ENCODE measurements around the gene RELL2.

The RELL2 gene

DNA sequence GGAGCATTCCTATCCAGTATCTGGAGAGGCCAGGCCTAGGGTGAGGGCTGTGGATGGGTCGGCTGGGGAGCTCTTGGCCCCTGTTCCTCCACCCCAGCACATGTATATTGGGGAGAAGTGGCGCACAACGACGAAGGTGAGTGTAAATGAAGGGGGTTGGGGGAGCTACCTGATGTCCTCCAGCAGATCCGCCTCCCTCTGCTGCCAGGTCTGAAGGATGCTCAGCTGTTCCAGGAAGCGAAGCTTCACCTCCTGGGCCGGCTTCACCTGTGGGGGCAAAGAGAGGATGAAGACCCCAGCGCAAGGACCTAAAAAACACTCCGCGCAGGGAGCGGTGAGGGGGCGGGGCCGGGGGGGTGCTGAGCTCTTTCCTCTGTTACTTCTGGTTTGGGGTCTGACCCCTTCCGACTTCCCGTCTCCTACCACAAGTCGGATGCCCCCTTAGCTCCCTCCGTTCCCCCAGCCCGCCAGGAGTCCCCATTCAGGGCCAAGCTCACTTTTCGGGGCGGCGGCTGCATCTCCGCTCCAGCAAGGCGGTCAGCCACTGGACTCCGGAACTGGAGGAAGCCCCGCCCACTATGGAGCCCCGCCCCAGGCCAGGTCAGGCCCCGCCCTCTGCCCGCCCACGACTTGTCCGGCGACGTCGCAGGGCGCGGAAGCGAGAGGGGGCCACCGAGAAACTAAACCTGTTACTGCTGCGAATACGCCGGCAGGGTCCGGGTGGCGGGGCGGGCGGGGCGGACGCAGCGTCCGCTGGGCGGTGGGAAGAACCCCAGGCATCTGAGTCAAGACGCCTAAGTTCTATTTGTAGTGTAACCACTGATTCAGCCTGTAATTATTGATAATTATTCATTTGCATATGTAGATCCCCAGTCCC is 14.3 kb downstream of the RELL2 start, which contains the start of gene FCHSD1:
FCHSD1 (minus strand) TSS at position 568 of the 877 bp plus-strand sequence; CDS start at position 518, 50 bp downstream.
- peak; percentile 69 to 79 for DNase-seq

DNA sequence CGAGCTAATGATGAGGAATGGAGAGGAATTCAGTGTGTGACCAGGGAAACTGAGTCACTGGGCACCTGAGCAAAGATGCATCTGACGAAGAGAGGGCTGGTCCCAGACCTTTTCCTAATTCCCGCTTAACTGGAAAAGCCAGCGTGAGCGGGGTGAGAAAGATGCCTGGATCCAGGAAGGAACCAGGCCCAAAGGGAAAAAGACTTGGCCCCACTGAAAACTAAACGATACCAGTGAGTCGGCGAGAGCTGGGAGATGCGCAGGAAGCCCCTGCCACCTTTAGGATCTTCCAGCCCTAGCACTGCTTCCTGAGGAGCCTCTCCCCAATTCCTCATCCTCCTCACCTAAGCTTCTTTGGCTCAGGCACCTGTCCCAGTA is 14.9 kb downstream of the RELL2 start:
- DNase-seq: no peak

DNA sequence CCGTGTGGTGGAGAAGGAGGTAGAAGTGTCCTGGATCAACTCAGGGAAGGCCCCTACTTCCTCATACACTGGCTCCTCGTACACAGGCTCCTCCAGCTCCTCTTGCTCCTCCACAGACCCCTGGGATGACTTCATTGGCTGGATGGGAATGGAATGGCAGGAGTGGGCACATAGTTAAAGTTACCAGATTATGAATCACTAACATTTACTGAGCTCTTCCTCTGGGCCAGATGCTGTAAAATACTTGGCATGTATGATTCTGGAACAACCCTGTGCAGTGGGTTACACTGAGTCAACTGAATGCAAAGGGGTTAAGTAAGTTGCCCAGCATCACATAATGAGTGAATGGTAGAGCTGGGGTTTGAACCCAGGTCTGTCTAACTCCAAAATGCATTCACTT is 17.5 kb downstream of the RELL2 start:
- DNase-seq: no peak

DNA sequence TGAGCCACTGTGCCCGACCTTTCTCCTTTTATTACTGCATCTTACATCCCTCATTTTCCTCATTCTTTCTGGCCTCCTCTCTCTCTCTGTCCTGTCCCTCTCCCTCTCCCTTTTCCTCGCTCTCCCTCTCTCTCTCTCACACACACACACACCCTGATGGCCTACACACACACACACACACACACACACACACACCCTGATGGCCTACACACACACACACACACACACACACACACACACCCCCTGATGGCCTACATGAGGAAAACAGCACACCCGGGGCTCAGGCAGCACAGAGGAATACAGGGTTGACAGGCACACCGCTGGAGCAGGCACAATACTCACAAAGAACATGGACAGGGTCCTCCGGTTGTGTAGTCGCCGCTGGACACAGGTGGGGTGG is 18.2 kb downstream of the RELL2 start:
- DNase-seq: no peak

DNA sequence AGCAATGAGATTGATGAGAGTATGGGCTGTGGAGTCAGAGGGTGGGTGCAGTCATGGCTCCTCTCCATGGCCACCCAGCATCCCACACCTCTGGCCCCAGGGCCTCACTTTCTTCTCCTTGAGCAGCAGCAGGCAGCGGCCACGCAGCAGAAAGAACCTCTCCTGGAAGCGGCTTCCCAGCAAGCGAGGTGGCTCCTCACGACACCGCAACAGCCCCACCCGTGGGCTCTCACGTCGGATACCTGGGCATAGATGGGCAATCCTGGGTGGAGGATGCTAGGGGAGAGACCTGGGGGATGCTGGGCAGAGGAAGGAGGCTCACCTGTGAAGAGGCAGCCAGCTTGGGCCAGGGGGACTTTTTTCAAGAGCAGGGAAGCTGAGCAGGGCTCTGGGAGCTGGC is 19.6 kb downstream of the RELL2 start:
- DNase-seq: no peak

DNA sequence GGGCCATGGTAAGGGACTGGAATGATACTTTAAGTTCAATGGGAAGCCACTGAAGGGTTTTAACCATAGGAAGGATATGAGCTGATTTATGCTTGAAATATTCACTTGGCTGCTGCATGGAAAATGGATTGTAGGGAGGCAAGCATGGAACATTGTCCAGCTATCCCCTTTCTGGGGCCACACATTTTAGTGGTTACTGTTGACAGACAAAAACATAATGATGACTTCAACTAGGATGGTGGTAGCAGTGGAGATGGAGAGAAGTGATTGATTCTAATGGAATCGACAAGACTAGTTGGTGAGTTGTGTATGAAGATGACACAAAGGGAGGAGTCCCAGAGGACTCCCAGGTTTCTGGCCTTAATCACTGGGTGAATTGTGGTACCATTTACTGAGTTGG is 20.6 kb downstream of the RELL2 start:
- DNase-seq: no peak

DNA sequence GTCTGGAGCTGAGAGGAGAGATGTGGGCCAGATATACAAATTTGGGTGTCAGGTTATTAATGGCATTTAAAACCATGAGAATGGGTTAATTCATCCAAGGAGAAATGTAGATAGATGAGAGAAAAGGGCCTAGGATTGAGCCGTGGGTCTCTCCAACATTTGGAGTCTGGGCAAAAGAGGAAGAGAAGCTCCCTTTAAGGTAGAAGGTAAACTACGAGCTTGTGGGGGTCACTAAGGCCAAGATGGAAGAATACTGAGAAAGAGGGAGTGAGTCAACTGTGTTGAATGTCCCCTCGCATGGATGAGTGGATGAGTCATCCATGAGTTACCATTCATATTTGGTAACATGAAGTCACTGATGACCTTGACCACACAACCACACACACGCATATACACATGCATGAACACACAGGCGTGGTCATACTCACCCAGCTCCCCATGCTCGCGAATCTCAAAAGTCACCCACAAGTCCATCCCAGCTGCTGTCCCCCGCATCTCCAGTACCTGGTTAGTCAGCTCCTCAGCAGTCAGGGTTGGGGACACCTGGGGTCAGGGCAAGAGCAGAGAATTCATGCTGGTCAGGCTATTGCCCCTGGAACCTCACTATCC is 21.2 kb downstream of the RELL2 start:
- DNase-seq: no peak

DNA sequence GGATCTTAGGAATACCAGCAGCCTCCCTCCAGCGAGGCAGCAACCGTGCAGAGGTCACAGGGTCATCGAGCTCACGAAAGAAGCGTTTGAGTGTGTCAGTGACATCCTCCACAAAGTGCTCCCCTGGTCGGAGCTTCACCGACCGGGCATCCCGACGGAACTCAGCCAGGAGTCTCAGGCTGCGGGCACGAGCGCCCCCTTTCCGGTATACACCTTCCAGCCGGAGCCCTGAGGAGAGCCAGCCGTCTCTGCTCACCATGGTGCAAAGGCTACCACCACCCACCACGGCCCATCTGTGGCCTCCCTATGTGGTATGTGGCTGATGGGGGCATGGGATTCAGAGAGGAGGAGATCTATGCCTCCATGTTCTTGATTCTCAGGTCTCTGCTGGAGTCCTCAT is 25.2 kb downstream of the RELL2 start:
- DNase-seq: no peak

DNA sequence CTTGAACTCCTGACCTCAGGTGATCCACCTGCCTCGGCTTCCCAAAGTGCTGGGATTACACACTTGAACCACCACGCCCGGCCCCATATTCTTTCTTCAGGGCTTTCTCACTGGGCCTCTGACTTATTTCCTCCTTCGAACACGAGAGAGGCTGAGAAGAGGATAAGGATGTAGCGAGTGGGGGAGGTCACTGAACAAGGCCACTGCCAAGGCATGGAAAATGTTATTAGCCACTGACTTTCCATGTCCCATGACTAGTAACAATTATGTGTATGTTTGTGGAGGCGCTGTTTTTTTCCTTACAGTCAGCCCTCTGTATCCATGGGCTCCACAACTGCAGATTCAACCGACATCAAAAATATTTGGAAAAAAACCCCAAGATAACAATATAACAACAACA is 26.7 kb downstream of the RELL2 start:
- DNase-seq: no peak

DNA sequence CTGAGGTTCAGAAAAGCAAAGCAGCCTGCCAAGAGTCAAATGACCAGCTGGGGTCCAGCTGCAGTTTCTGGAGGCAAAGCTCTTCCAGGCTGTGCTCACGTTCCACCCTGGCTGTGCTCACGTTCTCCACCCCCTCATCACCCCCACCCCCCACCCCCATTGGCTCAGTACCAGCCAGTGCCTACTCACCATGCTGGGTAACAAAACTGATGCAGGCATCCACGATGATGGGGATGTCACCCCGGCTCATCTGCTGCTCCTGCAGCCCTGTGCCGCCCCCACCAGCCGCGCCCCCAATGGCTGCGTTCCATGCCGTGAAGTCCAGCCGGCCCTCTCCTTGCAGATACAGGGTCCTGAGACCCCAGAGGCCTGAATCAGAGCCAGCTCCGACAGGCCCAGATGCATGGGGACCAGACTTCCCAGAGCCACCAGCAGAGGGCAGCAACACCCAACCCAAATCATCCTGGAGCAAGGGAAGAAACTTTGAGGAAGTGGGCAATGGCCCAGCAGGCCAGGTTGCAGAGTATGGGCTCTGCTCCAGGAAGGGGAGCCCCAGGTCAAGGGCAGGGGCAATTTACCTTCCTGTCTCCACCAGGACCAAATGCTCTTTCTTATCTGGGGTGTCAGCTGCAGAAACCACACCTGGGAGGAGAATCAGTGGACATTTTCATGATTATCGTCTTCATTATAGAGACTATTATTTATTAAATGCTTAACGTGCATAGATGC is 28.1 kb downstream of the RELL2 start:
- peak; percentile 58 to 71 for DNase-seq

DNA sequence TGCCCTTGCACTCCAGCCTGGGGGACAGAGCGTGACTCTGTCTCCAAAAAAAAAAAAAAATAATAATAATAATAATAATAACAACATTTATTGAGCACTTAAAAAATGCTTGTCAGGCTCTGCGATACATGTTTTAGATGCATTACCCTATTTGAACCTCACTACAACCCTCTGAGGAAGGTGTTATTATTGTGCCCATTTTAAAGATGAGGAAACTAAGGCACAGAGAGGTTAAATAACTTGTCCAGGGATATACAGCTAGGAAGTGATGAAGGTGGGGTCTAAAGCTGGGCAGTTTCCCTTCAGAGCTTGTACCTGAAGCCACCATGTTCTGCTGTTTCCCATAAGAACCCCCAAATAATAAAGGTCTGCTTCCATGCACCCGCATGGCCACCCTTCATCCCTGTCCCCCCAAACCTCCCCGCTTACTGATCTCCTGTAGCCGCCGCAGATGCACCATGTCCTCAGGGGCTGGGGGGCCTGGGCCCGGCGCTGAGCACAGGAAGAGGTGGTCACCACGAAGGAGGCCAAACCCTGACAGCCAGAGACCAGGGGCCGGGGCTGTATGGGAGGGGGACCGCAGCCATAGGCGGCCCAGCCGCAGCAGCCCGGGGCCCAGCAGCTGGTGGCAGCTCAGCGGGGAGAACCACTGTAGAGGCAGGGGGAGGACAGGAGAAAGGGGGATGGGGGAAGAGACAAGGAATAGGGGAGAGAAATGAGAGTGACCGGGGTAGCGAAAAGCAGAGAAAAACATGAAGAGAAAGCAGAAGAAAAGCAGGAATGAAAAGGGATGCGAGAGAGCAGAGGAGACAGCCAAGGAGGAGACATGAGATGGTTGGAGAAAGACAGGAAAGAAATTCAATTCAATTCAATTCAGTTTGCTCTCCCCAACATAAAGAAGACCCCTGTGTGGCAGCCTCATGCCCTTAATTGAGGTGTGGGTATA is 29.5 kb downstream of the RELL2 start:
- DNase-seq: no peak

DNA sequence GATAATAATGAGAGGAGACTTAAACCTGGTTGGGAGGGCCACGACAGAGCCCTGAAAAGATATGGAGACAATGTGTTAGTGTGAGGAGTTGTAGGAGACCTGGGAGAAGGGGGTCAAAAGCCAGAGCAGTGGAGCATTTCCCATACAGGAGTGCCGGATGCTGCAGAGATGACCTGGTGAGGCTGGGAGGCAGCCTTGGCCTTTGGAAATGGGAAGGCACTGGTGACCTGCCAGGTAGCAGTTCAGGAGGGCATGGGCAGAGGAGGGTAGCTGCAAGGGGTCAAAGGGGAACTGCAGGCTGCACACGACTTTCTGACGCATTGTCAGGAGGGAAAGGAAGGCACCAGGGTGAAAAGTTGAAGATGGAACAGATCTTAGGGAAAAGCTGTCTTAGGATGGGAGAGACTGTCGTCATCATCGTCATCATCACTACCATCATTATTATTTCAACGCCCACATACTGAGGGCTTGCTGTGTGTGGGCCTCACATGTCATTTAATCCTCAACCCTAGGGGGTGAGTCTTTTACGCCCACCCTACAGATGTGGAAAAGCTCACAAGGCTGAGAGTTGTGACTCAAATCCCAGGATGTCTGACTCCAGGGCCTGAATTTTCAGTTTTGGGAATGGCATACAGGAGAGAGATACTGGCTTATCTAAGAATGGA is 31.9 kb downstream of the RELL2 start:
- DNase-seq: no peak

DNA sequence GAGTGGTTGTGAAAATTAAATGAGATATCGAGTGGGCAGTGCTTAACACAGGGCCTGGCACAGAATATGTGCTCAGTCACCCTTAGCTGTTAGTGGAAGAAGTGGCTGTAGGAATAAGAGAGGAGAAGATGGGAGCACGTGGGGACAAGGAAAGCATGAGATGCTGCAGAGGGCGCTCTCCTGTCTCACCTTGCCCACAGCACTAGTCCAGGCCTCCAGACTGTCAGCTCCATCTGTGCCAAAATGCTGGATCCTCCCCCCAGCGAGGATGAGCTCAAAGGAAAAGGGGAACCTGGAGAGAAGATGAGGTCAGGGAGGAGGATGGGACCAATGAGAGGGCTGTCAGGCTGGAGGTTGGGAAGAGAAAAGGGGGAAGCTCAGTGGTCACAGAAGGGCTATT is 32.7 kb downstream of the RELL2 start:
- no peak for DNase-seq

DNA sequence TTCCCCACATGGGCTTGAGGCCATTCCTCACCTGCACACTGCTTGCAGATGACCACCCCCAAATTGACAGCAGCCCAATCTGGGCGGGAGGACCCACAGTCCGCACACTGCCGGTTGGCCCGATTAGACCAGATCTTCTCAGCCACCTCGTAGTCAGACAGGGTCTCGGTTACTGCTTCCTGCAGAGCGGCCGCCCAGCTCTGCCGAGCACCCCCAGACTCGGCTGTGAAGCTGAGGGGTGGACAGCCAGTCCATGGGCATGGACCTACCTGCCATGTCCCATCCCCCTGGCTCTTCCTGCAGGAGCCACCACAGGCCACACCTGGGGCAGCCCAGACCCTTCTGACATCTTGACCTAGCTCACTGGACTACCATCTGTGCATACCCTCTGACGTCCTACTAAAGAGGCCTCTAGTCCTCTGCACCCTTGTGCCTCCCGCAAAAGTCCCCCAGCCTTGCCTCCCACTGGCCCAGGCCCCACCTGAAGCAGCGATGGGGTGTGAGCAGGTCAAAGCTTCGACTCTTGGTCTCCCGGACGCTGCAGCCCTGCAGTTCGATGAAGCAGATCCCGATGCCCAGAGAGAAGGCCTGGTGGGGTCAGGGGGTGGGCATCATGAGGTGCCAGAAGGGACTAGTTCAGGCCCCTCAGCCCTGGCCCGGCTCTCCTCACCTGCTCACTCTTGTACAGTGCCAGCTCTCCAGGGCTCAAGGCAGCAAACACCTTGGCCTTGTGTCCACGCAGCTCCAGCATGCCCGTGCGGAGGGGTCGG is 35.5 kb downstream of the RELL2 start:
- no peak for DNase-seq

DNA sequence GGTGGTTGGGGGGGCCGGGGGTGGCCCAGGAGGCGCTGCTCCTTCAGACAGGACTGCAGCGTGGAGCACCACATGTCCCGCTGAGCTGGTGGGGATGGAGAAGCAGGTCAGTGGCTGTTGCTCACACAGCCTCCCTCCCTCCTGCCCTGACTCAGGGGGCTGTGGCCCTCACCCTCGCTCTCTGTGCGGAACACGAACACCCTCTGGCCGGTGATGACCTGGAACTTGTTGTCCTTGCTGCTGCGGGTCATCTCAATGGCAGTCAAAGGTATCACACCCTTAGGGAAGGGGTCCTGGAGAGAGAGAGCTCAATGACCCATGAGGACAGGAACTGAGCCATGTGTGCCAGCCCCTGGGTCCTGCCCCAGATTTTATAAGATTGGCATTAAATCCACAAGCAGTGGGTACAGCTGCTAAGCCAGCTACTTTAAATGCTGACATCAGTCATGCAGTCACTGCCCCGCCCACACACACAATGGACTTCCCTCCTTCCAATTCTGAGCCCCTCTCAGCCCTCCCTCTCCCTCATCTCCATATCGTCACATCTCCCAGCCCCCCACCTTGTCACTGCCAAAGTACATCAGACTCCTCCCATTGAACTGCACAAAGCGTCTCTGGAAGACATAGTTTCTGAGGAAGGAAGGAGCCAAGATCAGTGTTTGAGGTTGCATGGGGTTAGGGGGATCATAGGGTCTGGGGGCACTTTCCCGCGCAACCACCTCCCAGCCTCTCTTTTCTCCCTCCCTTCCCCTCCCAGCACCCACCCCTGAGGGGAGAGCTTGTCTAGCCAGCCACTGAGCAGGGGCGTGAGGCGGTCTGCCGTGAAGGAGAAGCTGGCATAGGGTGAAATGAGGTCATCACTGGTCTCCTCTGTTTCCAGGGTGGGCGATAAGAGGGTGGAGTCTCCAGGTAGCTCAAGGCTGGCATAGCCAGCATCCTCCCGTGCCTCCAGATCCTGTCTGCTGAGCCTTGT is 36.3 kb downstream of the RELL2 start:
- no peak for DNase-seq

DNA sequence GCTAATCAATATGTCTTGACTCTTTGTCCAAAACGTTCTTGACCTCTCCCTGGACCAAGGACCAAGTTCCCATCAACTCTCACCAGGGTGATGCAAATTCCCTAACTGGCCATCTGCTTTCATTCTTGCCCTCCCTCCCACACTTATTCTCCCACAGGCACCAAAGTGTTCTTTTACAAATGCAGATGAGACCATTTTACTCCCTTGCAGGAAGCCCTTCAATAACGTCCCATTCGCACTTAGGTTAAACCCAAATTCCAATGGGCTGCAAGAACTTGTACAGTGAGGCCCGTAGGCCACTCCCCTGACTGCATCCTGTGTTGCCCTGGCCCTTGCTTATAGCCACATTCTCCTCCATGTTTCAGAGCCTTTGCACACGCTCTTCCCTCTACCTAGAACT is 38.0 kb downstream of the RELL2 start:
- no peak for DNase-seq

DNA sequence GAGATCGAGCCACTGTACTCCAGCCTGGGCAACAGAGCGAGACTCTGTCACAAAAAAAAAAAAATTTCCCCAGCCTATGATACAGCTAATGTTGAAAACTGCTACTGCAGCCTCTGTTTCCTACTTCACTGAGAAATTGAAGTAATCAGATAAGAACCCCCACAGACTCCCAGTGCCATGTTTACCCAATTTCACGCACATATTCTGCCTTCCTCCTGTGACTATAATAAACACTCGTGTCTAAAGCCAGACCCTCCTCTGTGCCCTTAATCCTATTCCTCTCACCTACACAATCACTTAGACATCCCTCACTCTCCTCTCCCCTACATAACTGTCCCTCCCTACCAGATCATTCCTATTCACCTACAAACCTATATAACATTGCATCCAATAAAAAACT is 38.9 kb downstream of the RELL2 start:
- no peak for DNase-seq

DNA sequence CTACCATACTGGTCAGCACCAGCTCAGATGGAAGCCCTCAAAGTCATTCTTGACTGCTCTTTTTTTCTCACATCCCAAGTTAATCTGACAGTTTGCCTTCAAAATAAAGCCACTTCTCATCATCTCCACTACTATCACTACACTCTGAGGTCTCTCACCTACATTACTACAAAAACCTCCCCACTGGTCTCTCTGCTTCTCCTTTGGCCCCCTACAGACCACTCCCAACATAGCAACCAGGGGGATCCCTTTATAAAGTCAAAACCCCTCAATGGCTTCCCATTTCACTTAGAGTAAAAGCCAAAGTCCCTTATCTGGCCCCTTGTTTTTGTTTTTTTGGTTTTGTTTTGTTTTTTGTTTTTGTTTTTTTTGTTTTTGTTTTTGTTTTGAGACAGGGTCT is 40.6 kb downstream of the RELL2 start:
- no peak for DNase-seq

DNA sequence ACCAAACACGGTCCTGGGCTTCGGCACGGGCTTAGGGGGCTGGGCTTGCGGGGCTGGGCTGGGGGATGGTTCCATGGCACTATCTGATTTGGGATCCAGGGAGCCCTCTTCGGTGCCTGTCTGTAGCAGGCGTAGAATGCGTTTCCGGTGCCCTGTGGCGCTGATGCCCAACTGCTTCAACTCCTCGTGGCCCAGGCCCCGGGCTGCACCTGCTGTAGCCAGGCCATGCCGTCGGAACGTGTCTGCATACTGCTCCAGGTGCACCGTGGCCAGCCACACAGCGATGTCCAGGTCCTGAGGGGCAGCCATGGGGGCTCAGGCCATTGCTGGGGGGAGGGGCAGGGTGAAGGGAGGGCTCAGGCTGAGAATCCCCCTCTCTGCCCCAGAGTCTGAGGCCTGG is 43.4 kb downstream of the RELL2 start:
- DNase-seq: no peak

DNA sequence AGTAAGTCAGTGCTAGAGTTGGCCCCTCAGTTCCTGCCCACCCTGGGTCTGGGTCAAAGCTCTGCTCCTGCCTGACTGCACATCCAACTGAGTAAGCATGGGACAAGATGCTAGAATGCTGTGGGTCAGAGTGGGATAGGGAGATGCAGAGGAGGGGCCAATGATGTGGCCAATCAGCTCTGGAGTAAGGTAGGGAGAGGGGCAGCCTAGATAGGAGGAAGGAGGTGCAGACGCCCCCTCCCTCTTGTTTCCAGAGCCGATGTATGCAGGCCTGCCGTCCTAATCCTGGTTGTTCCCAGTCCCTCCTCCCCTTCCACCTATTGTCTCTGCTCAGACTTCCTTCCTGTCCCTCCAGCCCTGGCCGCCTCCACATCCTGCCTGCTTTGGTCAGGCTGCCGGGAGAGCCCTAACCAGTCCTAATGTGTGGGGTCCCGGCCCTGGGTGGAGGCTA is 44.0 kb downstream of the RELL2 start:
- no peak for DNase-seq

Measured in stimulated activated CD4-positive, alpha-beta T cell treated with anti-CD3 and anti-CD28 coated beads, Interleukin-4, amount 100 ng/mL, for 4 hours (primary cell).